ENCODE data around the gene SLC6A2.

Gene SLC6A2

GRCh38 chr16:55717326-55717725, 61.5 kb downstream of the SLC6A2 start:
- FAIRE-seq, result no peak
- no peak for DNase-seq (ENCODE audit: insufficient read length, low spot score)
- TF ChIP-seq POLR2A (IDR thresholded peaks at IDR 0.05; ENCODE audit: low read depth, low read length), result no peak
- TF ChIP-seq TAF1 (IDR thresholded peaks at IDR 0.05; ENCODE audit: low read depth, low read length), result no peak
- TF ChIP-seq SPI1 (IDR thresholded peaks at IDR 0.05; ENCODE audit: low read depth, low read length), result no peak
- no peak for TF ChIP-seq POLR2AphosphoS5 (IDR thresholded peaks at IDR 0.05; ENCODE audit: low read depth, low read length)

DNA sequence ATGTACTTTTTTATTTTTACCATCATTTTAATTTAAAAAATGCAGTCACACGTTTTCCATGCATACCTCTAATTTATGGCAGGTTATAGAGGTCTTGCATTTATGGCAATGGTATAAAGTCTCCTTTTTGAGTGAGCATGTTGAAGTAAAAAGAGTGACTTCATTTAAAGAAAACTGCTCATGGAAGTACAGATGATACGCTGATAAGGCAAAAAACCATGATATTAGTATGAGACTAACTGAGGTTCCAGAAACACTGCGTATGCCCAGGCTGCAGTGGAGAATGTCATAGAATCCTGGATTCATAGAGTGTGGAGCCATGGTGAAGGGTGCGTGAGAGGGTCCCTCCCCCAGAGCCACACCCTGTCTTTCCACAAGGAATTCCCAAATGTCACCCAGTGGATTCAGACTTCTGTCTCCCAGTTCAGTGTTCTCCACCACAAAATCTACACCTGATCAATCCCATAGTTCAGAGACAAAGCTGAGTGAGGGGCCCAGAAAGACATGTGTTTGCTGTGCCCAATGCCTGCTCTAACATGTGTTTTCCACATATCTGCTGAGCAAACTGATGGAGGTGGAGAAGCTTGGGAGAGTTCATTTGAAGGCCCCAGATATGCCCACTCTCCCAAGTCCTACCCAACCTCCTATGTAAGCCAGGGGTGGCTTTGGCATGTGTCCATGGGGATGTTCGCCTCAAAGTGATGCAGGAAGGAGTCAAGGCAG, 69.4 kb downstream of the SLC6A2 start:
- FAIRE-seq, result no peak
- DNase-seq (ENCODE audit: insufficient read length, low spot score), result no peak
- no peak for TF ChIP-seq PAX5 (IDR thresholded peaks at IDR 0.05; ENCODE audit: insufficient read depth, low read length, severe bottlenecking)
- no peak for TF ChIP-seq POU2F2 (IDR thresholded peaks at IDR 0.05; ENCODE audit: low read depth, low read length)
- no peak for TF ChIP-seq POLR2A (IDR thresholded peaks at IDR 0.05; ENCODE audit: low read depth, low read length)
- no peak for TF ChIP-seq POLR2AphosphoS5 (IDR thresholded peaks at IDR 0.05; ENCODE audit: low read depth, low read length)
- TF ChIP-seq TAF1 (IDR thresholded peaks at IDR 0.05; ENCODE audit: low read depth, low read length), result no peak
- TF ChIP-seq SPI1 (IDR thresholded peaks at IDR 0.05; ENCODE audit: low read depth, low read length), result no peak

DNA sequence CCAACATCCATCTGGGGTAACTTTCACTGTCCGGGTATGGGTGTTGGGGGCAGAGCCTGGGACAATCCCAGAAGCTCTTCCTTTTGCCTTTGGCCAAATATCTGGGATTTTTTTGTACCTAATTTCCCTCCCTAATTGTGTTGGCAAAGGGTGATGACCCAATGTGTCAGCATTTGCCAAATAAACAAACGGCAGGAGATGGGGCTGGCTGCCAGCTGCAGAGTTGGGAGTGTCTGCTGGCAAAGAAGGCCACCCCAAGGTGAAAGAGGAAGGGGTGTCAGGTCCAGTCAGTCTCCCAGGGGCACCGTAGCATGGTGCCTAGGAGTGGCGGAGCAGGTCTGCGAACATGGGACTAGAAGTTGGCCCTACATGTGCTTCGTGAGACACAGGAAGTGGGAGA, 73.0 kb downstream of the SLC6A2 start:
- no peak for TF ChIP-seq POLR2A (IDR thresholded peaks at IDR 0.05; ENCODE audit: low read depth, low read length)
- no peak for TF ChIP-seq PAX5 (IDR thresholded peaks at IDR 0.05; ENCODE audit: insufficient read depth, low read length, severe bottlenecking)
- no peak for TF ChIP-seq SPI1 (IDR thresholded peaks at IDR 0.05; ENCODE audit: low read depth, low read length)
- TF ChIP-seq TAF1 (IDR thresholded peaks at IDR 0.05; ENCODE audit: low read depth, low read length), result no peak
- no peak for TF ChIP-seq POU2F2 (IDR thresholded peaks at IDR 0.05; ENCODE audit: low read depth, low read length)
- no peak for TF ChIP-seq POLR2AphosphoS5 (IDR thresholded peaks at IDR 0.05; ENCODE audit: low read depth, low read length)
- no peak for DNase-seq (ENCODE audit: insufficient read length, low spot score)
- no peak for FAIRE-seq

- no peak for TF ChIP-seq SPI1 (IDR thresholded peaks at IDR 0.05; ENCODE audit: low read depth, low read length)
- no peak for TF ChIP-seq TAF1 (IDR thresholded peaks at IDR 0.05; ENCODE audit: low read depth, low read length)
- TF ChIP-seq POU2F2 (IDR thresholded peaks at IDR 0.05; ENCODE audit: low read depth, low read length), result no peak
- no peak for TF ChIP-seq PAX5 (IDR thresholded peaks at IDR 0.05; ENCODE audit: insufficient read depth, low read length, severe bottlenecking)
- no peak for TF ChIP-seq POLR2A (IDR thresholded peaks at IDR 0.05; ENCODE audit: low read depth, low read length)
- DNase-seq (ENCODE audit: insufficient read length, low spot score) (no peak), FAIRE-seq (no peak)
Observed at GRCh38 chr16:55730115-55730514, 74.3 kb downstream of the SLC6A2 start.

DNA sequence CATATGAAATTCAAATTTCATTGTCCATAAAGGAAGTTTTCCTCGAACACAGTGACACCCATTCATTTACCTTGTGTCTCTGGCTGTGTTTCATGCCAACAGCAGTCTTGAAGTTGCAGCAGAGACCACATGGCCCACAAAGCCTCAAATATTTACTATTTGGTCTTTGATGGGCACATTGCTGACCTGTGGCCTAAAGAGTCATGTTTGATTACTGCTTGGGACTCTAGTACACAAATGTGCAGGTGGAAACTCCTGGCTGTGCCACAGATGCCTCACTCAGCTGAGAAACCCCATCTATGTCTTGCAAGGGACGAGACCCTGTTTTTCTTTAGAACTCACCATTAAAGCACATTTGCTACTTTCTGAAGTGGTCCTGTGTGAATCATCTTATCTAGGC, 76.7 kb downstream of the SLC6A2 start:
- TF ChIP-seq SPI1 (IDR thresholded peaks at IDR 0.05; ENCODE audit: low read depth, low read length) (no peak), POLR2AphosphoS5 (IDR thresholded peaks at IDR 0.05; ENCODE audit: low read depth, low read length) (no peak), PAX5 (IDR thresholded peaks at IDR 0.05; ENCODE audit: insufficient read depth, low read length, severe bottlenecking) (no peak), POU2F2 (IDR thresholded peaks at IDR 0.05; ENCODE audit: low read depth, low read length) (no peak), TAF1 (IDR thresholded peaks at IDR 0.05; ENCODE audit: low read depth, low read length) (no peak)
- FAIRE-seq (no peak), DNase-seq (ENCODE audit: insufficient read length, low spot score) (no peak)

GRCh38 chr16:55734665-55735064, 78.9 kb downstream of the SLC6A2 start:
- FAIRE-seq, result no peak
- no peak for TF ChIP-seq POLR2AphosphoS5 (IDR thresholded peaks at IDR 0.05; ENCODE audit: low read depth, low read length)
- no peak for TF ChIP-seq SPI1 (IDR thresholded peaks at IDR 0.05; ENCODE audit: low read depth, low read length)

GRCh38 chr16:55735120-55735781, 79.5 kb downstream of the SLC6A2 start:
- DNase-seq (ENCODE audit: insufficient read length, low spot score) (no peak), FAIRE-seq (no peak)
- TF ChIP-seq SPI1 (IDR thresholded peaks at IDR 0.05; ENCODE audit: low read depth, low read length) (no peak), POLR2A (IDR thresholded peaks at IDR 0.05; ENCODE audit: low read depth, low read length) (no peak), POLR2AphosphoS5 (IDR thresholded peaks at IDR 0.05; ENCODE audit: low read depth, low read length) (no peak)

More at GRCh38 chr16:55734665-55735064, 78.9 kb downstream of the SLC6A2 start:
- no peak for DNase-seq (ENCODE audit: insufficient read length, low spot score)

DNA sequence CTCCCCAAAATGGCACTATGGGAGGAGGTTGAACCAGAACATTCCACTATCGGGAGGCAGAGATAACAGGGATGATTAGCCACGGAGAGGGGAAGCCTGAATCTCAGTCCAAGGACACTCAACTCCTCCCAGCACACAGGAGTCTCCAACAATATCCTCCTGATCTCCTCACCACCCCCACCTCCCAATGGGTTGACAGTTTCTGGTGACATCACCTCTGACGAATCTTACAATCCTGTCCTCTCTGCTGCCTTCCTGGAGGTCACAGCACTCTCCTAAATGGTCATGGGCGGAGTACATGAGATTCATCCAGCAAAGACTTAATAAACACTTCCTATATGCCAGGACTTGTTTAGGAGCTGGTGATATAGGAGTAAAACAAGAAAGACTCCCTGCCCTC, 80.9 kb downstream of the SLC6A2 start:
- FAIRE-seq, result no peak
- TF ChIP-seq POU2F2 (IDR thresholded peaks at IDR 0.05; ENCODE audit: low read depth, low read length) (no peak), SPI1 (IDR thresholded peaks at IDR 0.05; ENCODE audit: low read depth, low read length) (no peak), POLR2AphosphoS5 (IDR thresholded peaks at IDR 0.05; ENCODE audit: low read depth, low read length) (no peak), TAF1 (IDR thresholded peaks at IDR 0.05; ENCODE audit: low read depth, low read length) (no peak), PAX5 (IDR thresholded peaks at IDR 0.05; ENCODE audit: insufficient read depth, low read length, severe bottlenecking) (no peak), POLR2A (IDR thresholded peaks at IDR 0.05; ENCODE audit: low read depth, low read length) (no peak)
- no peak for DNase-seq (ENCODE audit: insufficient read length, low spot score)

- FAIRE-seq (no peak), DNase-seq (ENCODE audit: insufficient read length, low spot score) (no peak)
- TF ChIP-seq PAX5 (IDR thresholded peaks at IDR 0.05; ENCODE audit: insufficient read depth, low read length, severe bottlenecking) (no peak), SPI1 (IDR thresholded peaks at IDR 0.05; ENCODE audit: low read depth, low read length) (no peak), TAF1 (IDR thresholded peaks at IDR 0.05; ENCODE audit: low read depth, low read length) (no peak), POLR2A (IDR thresholded peaks at IDR 0.05; ENCODE audit: low read depth, low read length) (no peak), POLR2AphosphoS5 (IDR thresholded peaks at IDR 0.05; ENCODE audit: low read depth, low read length) (no peak), POU2F2 (IDR thresholded peaks at IDR 0.05; ENCODE audit: low read depth, low read length) (no peak)
Observed at GRCh38 chr16:55737318-55737717, 81.5 kb downstream of the SLC6A2 start.

DNA sequence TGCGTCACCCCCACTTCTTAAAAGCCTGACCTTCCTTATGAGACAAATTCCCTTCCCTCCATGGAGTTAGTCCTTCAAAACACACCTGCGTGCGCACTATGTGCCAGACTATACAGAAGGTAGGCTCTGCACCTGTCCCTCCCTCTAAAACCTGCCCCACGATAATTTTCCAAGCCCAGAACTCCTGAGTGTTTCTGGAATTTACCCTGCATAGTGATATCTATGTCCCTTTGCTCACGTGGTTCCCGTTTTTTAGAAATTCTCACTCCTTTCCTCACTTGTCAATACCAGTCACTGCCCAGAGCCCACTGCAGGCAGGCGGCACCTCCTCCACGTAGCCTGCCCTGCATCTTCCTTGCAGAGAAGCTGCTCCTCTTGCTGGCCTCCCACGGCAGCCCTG, 82.2 kb downstream of the SLC6A2 start:
- FAIRE-seq (no peak), DNase-seq (ENCODE audit: insufficient read length, low spot score) (no peak)

More for the DNA sequence above, 82.2 kb downstream of the SLC6A2 start:
- TF ChIP-seq POLR2AphosphoS5 (IDR thresholded peaks at IDR 0.05; ENCODE audit: low read depth, low read length), result no peak
- no peak for TF ChIP-seq POLR2A (IDR thresholded peaks at IDR 0.05; ENCODE audit: low read depth, low read length)
- TF ChIP-seq POU2F2 (IDR thresholded peaks at IDR 0.05; ENCODE audit: low read depth, low read length), result no peak
- no peak for TF ChIP-seq PAX5 (IDR thresholded peaks at IDR 0.05; ENCODE audit: insufficient read depth, low read length, severe bottlenecking)
